Endothelial cell of umbilical vein (primary cell): ENCODE results near the gene DGKD.

Experiments used
- CTCF ChIP-seq, 2 donors: IDR thresholded peaks; 1 replicate in 1 of 2; 2 replicates in 1 of 2; pipeline ENCODE4 v1.5.1; 2011; ENCODE audit warnings: low read length in 2 of 2, mild to moderate bottlenecking in 2 of 2, moderate library complexity in 2 of 2, control low read depth in 1 of 2, inconsistent platforms in 1 of 2, low read depth in 1 of 2; ENCODE audit not compliant: insufficient read depth in 1 of 2; ENCODE audit errors: extremely low read depth in 1 of 2
- JUN ChIP-seq: IDR thresholded peaks from 2 replicates; pipeline ENCODE4 v1.6.1; 2011; ENCODE audit warnings: borderline replicate concordance, low read depth; ENCODE audit not compliant: insufficient read length, insufficient read depth
- POLR2A ChIP-seq: IDR thresholded peaks from 2 replicates; pipeline ENCODE4 v1.6.1; 2012; ENCODE audit warnings: low read depth, mild to moderate bottlenecking, control low read depth, low read length

GRCh38 chr2:233421091-233421816 is 67.0 kb downstream of the DGKD start:
- TF ChIP-seq CTCF (IDR thresholded peaks at IDR 0.05; ENCODE audit: extremely low read depth in 1 of 2, insufficient read depth in 1 of 2, low read depth in 1 of 2, low read length in 2 of 2) (no peak), JUN (no peak), POLR2A (no peak)
